DMS114 treated with DMSO at 0.1 percent for 48 hours (cell line): ENCODE results near the gene CTNND2.
"Not testable (repeated sequence)": the region's sequence is repeated elsewhere in the genome, so short reads cannot be mapped to it uniquely, and the experiment has no call there.

ENCODE experiments used
- DNase-seq: peaks from one replicate; lab custom pipeline; 2025; ENCODE audit not compliant: unreplicated experiment; lab: John Stamatoyannopoulos, UW

Gene CTNND2

GRCh38 chr5:11004523-11004922 lies 899.7 kb downstream of the CTNND2 start:
- not testable (repeated sequence) for DNase-seq

GRCh38 chr5:11000515-11001353 lies 903.5 kb downstream of the CTNND2 start:
- DNase-seq: no peak

GRCh38 chr5:10999714-11000113 lies 904.5 kb downstream of the CTNND2 start:
- no peak for DNase-seq

- DNase-seq: no peak
Observed at GRCh38 chr5:10995891-10996290, 908.4 kb downstream of the CTNND2 start.

GRCh38 chr5:10994091-10994986 lies 909.9 kb downstream of the CTNND2 start:
- DNase-seq: no peak

- DNase-seq: no peak
Observed at GRCh38 chr5:10990634-10991033, 913.6 kb downstream of the CTNND2 start.

GRCh38 chr5:10989577-10990263 lies 914.5 kb downstream of the CTNND2 start:
- no peak for DNase-seq

- no peak for DNase-seq
Observed at GRCh38 chr5:10988622-10989021, 915.6 kb downstream of the CTNND2 start.

GRCh38 chr5:10987925-10988504 lies 916.2 kb downstream of the CTNND2 start:
- peak; percentile 2 for DNase-seq

GRCh38 chr5:10987276-10987924 lies 916.8 kb downstream of the CTNND2 start:
- no peak for DNase-seq

- no peak for DNase-seq
Observed at GRCh38 chr5:10985721-10986110, 918.5 kb downstream of the CTNND2 start.

- no peak for DNase-seq
Observed at GRCh38 chr5:10985091-10985720, 919.0 kb downstream of the CTNND2 start.

- no peak for DNase-seq
Observed at GRCh38 chr5:10984021-10984715, 920.1 kb downstream of the CTNND2 start.

- no peak for DNase-seq
Observed at GRCh38 chr5:10982626-10983025, 921.6 kb downstream of the CTNND2 start.

GRCh38 chr5:10981932-10982331 lies 922.3 kb downstream of the CTNND2 start:
- DNase-seq: no peak

- DNase-seq: no peak
Observed at GRCh38 chr5:10977011-10977410, 927.2 kb downstream of the CTNND2 start.

GRCh38 chr5:10975945-10976344 lies 928.3 kb downstream of the CTNND2 start:
- no peak for DNase-seq

- DNase-seq: no peak
Observed at GRCh38 chr5:10974850-10975249, 929.4 kb downstream of the CTNND2 start.

GRCh38 chr5:10973316-10973715 lies 930.9 kb downstream of the CTNND2 start:
- no peak for DNase-seq
